ENCODE measurements around the gene IPCEF1.
A peak's percentile ranks its signal among the peaks of the same experiment; 100 is the strongest.

IPCEF1 gene

GRCh38 chr6:154246723-154247118, 109.9 kb downstream of the IPCEF1 start:
- DNase-seq (ENCODE audit: low spot score), result no peak

- DNase-seq (ENCODE audit: low spot score), result no peak
Measured at GRCh38 chr6:154245506-154245905, 111.1 kb downstream of the IPCEF1 start.

- no peak for DNase-seq (ENCODE audit: low spot score)
Measured at GRCh38 chr6:154243793-154244750, 112.5 kb downstream of the IPCEF1 start.

- DNase-seq (ENCODE audit: low spot score), result no peak
Measured at GRCh38 chr6:154242617-154243357, 113.8 kb downstream of the IPCEF1 start.

- no peak for DNase-seq (ENCODE audit: low spot score)
Measured at GRCh38 chr6:154241581-154241980, 115.0 kb downstream of the IPCEF1 start.

- DNase-seq (ENCODE audit: low spot score), result peak; percentile 39
Measured at GRCh38 chr6:154241061-154241460, 115.5 kb downstream of the IPCEF1 start.

GRCh38 chr6:154239392-154239791, 117.2 kb downstream of the IPCEF1 start:
- DNase-seq (ENCODE audit: low spot score), result no peak

GRCh38 chr6:154238831-154239230, 117.8 kb downstream of the IPCEF1 start:
- no peak for DNase-seq (ENCODE audit: low spot score)

- no peak for DNase-seq (ENCODE audit: low spot score)
Measured at GRCh38 chr6:154236646-154237301, 119.8 kb downstream of the IPCEF1 start.

GRCh38 chr6:154234019-154234772, 122.4 kb downstream of the IPCEF1 start:
- DNase-seq (ENCODE audit: low spot score), result no peak

- no peak for DNase-seq (ENCODE audit: low spot score)
Measured at GRCh38 chr6:154233383-154233782, 123.2 kb downstream of the IPCEF1 start.

GRCh38 chr6:154232013-154232910, 124.3 kb downstream of the IPCEF1 start:
- peak; percentile 26 for DNase-seq (ENCODE audit: low spot score)

- DNase-seq (ENCODE audit: low spot score), result no peak
Measured at GRCh38 chr6:154230910-154231595, 125.5 kb downstream of the IPCEF1 start.

- no peak for DNase-seq (ENCODE audit: low spot score)
Measured at GRCh38 chr6:154230393-154230792, 126.2 kb downstream of the IPCEF1 start.

GRCh38 chr6:154229786-154230185, 126.8 kb downstream of the IPCEF1 start:
- peak; percentile 43 for DNase-seq (ENCODE audit: low spot score)

- DNase-seq (ENCODE audit: low spot score), result no peak
Measured at GRCh38 chr6:154228521-154228905, 128.1 kb downstream of the IPCEF1 start.

GRCh38 chr6:154227862-154228520, 128.6 kb downstream of the IPCEF1 start:
- no peak for DNase-seq (ENCODE audit: low spot score)

- no peak for DNase-seq (ENCODE audit: low spot score)
Measured at GRCh38 chr6:154226461-154226860, 130.1 kb downstream of the IPCEF1 start.

- no peak for DNase-seq (ENCODE audit: low spot score)
Measured at GRCh38 chr6:154223296-154223695, 133.3 kb downstream of the IPCEF1 start.

GRCh38 chr6:154222716-154223115, 133.9 kb downstream of the IPCEF1 start:
- DNase-seq (ENCODE audit: low spot score), result no peak
